Measurements from ENCODE around the gene KRTAP4-5.
"Not testable (repeated sequence)": the region's sequence is repeated elsewhere in the genome, so short reads cannot be mapped to it uniquely, and the experiment has no call there.

The KRTAP4-5 gene

GRCh38 chr17:41111151-41111885 lies 38.3 kb downstream of the KRTAP4-5 start:
- DNase-seq (ENCODE audit: low read depth in 1 of 2, low spot score in 1 of 2) = no peak
- Histone ChIP-seq H3K27ac (replicated peaks) (no peak overlapping the region), H3K4me3 (replicated peaks; ENCODE audit: insufficient read depth, low read length) (no peak overlapping the region), H3K27me3 (ENCODE audit: insufficient read depth, poor library complexity, severe bottlenecking) (no peaks in the 10 kb centered on the region)
- no peak for TF ChIP-seq REST (IDR thresholded peaks at IDR 0.05; ENCODE audit: insufficient replicate concordance, low read depth)
- TF ChIP-seq POLR2AphosphoS5 (IDR thresholded peaks at IDR 0.05; ENCODE audit: low read depth) = no peak
- TF ChIP-seq GABPA (IDR thresholded peaks at IDR 0.05; ENCODE audit: low read depth) = no peak
- no peak for TF ChIP-seq SPI1 (IDR thresholded peaks at IDR 0.05; ENCODE audit: borderline replicate concordance, low read depth)
- no peak for TF ChIP-seq CTCF (IDR thresholded peaks at IDR 0.05; ENCODE audit: insufficient read depth, low read length)

- peak overlapping the region; percentile 33 for H3K27ac ChIP-seq (replicated peaks)
- not testable (repeated sequence) for H3K4me3 ChIP-seq (replicated peaks; ENCODE audit: insufficient read depth, low read length); DNase-seq (ENCODE audit: low read depth in 1 of 2, low spot score in 1 of 2); H3K27me3 ChIP-seq (ENCODE audit: insufficient read depth, poor library complexity, severe bottlenecking)
These were observed 40.8 kb downstream of the KRTAP4-5 start for GRCh38 chr17:41108728-41109386.

- peak overlapping the region; percentile 33 for H3K27ac ChIP-seq (replicated peaks)
- no peak for DNase-seq (ENCODE audit: low read depth in 1 of 2, low spot score in 1 of 2)
- H3K27me3 ChIP-seq (ENCODE audit: insufficient read depth, poor library complexity, severe bottlenecking) = no peaks in the 10 kb centered on the region
- no peak overlapping the region for H3K4me3 ChIP-seq (replicated peaks; ENCODE audit: insufficient read depth, low read length)
- TF ChIP-seq REST (IDR thresholded peaks at IDR 0.05; ENCODE audit: insufficient replicate concordance, low read depth) (no peak), CTCF (IDR thresholded peaks at IDR 0.05; ENCODE audit: insufficient read depth, low read length) (no peak), GABPA (IDR thresholded peaks at IDR 0.05; ENCODE audit: low read depth) (no peak), SPI1 (IDR thresholded peaks at IDR 0.05; ENCODE audit: borderline replicate concordance, low read depth) (no peak), POLR2AphosphoS5 (IDR thresholded peaks at IDR 0.05; ENCODE audit: low read depth) (no peak)
These were observed 41.6 kb downstream of the KRTAP4-5 start for GRCh38 chr17:41107941-41108450.

- not testable (repeated sequence) for DNase-seq (ENCODE audit: low read depth in 1 of 2, low spot score in 1 of 2); H3K27me3 ChIP-seq (ENCODE audit: insufficient read depth, poor library complexity, severe bottlenecking); H3K4me3 ChIP-seq (replicated peaks; ENCODE audit: insufficient read depth, low read length); H3K27ac ChIP-seq (replicated peaks)
These were observed 44.3 kb downstream of the KRTAP4-5 start, which contains the start of gene KRTAP4-9 for GRCh38 chr17:41105347-41105746. Gene KRTAP4-9, plus strand, starts transcription at chr17:41105389. Its CDS starts 0 bp downstream, at chr17:41105389.

- H3K4me3 ChIP-seq (replicated peaks; ENCODE audit: insufficient read depth, low read length); DNase-seq (ENCODE audit: low read depth in 1 of 2, low spot score in 1 of 2); H3K27ac ChIP-seq (replicated peaks); H3K27me3 ChIP-seq (ENCODE audit: insufficient read depth, poor library complexity, severe bottlenecking): not testable (repeated sequence)
These were observed 45.1 kb downstream of the KRTAP4-5 start for GRCh38 chr17:41104386-41105038.
